OCI-LY1 (cell line): ENCODE results near the gene IMPA2.

Experiments
- CTCF ChIP-seq: fragments of 200-600 bp; sonication (generic), shearing (Covaris generic); IDR thresholded peaks from 2 replicates; pipeline ENCODE4 v1.5.1; 2017; ENCODE audit warnings: mild to moderate bottlenecking, antibody characterized with exemption, low read length, moderate library complexity, mixed read lengths
- EZH2 ChIP-seq: fragments of 200-600 bp; sonication (generic), shearing (Covaris generic); IDR thresholded peaks from 2 replicates; pipeline ENCODE4 v1.8.0; 2017; ENCODE audit warnings: borderline replicate concordance, mixed run types, mild to moderate bottlenecking, antibody characterized with exemption, low read length, moderate library complexity, mixed read lengths

GRCh38 chr18:11977153-11977466, 4.2 kb upstream of the IMPA2 start:
- TF ChIP-seq CTCF, result no peak
- TF ChIP-seq EZH2, result no peak
